Sigmoid colon (tissue), 4 donors: ENCODE data around the gene TIAM1.

ENCODE experiments used
- EP300 ChIP-seq, 4 donors: sonication (generic); formaldehyde crosslinking; IDR thresholded peaks; one replicate each; pipeline ENCODE4 v1.6.1; 2017; ENCODE audit warnings: antibody characterized with exemption in 4 of 4
- POLR2AphosphoS5 ChIP-seq, 4 donors: sonication (generic); formaldehyde crosslinking; IDR thresholded peaks; one replicate each; pipeline ENCODE4 v1.6.1; 2017; ENCODE audit warnings: antibody characterized with exemption in 4 of 4
- TF ChIP-seq, protein P1 (sequence below), 4 experiments: fragments of 450-650 bp in 3 of 4; fragments of 200-600 bp in 1 of 4; IDR thresholded peaks; one replicate each; pipeline ENCODE4 v1.5.1; 2016 to 2019; ENCODE audit warnings: antibody characterized with exemption in 4 of 4, mild to moderate bottlenecking in 3 of 4, moderate library complexity in 2 of 4

DNA sequence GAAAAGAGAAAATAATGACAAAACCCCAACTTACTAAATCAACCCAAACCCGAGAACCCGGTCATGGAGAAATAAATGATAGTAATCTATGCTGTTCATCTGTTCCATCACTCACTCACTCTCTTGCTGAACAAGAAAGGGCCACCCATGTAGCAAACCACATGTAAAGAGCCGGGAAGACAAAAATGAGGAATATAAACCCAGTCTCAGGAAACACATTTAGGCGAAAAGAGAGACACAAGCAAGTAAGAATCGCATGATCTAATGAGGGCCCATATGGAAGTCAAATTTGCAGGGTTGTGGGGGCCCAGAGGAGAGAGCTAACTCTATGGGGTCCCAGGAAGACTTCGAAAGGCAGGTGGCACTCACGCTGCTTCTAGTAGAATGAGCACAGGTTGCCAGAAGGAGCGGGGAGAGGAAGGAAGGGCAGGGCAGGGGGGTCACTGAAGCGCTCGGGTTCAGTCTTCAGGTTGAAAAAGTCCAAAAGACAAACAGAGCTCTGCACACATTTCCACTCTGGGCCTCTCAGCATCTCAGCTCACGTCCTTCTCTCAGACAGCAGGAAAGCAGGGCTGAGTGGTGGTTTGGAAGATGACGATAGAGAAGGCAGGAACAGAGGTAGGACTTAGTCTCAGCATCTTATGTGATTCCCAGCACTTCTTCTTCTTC is 162.8 kb downstream of the TIAM1 start:
- TF ChIP-seq, protein P1, sequence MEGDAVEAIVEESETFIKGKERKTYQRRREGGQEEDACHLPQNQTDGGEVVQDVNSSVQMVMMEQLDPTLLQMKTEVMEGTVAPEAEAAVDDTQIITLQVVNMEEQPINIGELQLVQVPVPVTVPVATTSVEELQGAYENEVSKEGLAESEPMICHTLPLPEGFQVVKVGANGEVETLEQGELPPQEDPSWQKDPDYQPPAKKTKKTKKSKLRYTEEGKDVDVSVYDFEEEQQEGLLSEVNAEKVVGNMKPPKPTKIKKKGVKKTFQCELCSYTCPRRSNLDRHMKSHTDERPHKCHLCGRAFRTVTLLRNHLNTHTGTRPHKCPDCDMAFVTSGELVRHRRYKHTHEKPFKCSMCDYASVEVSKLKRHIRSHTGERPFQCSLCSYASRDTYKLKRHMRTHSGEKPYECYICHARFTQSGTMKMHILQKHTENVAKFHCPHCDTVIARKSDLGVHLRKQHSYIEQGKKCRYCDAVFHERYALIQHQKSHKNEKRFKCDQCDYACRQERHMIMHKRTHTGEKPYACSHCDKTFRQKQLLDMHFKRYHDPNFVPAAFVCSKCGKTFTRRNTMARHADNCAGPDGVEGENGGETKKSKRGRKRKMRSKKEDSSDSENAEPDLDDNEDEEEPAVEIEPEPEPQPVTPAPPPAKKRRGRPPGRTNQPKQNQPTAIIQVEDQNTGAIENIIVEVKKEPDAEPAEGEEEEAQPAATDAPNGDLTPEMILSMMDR (IDR thresholded peaks at IDR 0.05) = no peak
- TF ChIP-seq EP300 (IDR thresholded peaks at IDR 0.05) (no peak), POLR2AphosphoS5 (IDR thresholded peaks at IDR 0.05) (no peak)
